ENCODE results near the gene SLC10A3.

DNA sequence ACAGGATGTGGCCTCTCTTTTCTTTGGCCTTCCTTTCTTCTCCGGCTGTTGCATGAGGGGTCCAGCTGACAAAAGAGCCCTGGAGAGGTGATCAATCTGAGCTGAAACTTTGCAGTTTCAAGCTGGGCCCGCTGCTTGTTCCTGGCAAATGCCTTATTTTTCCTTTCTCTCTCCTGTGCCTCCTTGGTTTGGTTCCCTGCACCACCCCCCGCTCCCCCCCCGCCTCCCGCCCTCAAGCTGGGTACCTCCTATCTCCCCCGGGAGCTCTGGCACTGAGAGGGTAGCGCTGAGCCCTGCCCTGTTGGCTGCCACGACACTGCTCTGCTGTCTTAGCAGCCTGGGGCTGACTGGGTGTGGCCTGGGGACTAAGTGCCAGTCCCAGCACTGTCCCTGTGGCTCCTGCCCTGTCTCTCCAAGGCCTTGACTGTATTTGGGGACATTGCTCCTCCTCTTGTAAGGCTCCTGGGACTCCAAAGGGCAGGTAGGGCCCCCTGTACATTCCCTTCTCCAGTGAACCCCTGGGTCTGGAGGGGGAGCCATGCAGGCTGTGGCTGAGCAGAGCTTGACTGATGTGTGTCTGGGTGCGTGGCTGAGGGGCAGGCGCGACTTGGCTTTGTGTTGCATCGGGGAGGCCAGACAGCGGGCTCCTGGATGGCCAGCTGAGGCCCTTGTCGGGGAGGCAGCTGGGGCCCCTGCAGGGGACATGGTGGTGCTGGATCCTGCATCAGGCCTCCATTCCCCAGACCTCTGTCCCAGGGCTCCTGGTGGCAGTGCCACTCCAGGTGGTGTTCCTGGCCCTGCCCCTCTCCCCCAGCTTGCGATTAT is 31.3 kb downstream of the SLC10A3 start:
- no peak for TF ChIP-seq NRF1 (conservative IDR thresholded peaks at IDR 0.05; ENCODE audit: low read depth, low read length)
- TF ChIP-seq KDM1A (IDR thresholded peaks at IDR 0.05; ENCODE audit: borderline replicate concordance) = no peak
- TF ChIP-seq, protein P1, sequence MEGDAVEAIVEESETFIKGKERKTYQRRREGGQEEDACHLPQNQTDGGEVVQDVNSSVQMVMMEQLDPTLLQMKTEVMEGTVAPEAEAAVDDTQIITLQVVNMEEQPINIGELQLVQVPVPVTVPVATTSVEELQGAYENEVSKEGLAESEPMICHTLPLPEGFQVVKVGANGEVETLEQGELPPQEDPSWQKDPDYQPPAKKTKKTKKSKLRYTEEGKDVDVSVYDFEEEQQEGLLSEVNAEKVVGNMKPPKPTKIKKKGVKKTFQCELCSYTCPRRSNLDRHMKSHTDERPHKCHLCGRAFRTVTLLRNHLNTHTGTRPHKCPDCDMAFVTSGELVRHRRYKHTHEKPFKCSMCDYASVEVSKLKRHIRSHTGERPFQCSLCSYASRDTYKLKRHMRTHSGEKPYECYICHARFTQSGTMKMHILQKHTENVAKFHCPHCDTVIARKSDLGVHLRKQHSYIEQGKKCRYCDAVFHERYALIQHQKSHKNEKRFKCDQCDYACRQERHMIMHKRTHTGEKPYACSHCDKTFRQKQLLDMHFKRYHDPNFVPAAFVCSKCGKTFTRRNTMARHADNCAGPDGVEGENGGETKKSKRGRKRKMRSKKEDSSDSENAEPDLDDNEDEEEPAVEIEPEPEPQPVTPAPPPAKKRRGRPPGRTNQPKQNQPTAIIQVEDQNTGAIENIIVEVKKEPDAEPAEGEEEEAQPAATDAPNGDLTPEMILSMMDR (IDR thresholded peaks at IDR 0.05 in 2 of 3, conservative IDR thresholded peaks at IDR 0.05 in 1 of 3; ENCODE audit: control insufficient read depth in 2 of 3, extremely low read depth in 1 of 3, insufficient read depth in 1 of 3, low read depth in 3 of 3, low read length in 3 of 3) = no peak
- TF ChIP-seq RAD21 (IDR thresholded peaks at IDR 0.05; ENCODE audit: insufficient read depth, low read depth, low read length) = no peak
- TF ChIP-seq, protein P2, sequence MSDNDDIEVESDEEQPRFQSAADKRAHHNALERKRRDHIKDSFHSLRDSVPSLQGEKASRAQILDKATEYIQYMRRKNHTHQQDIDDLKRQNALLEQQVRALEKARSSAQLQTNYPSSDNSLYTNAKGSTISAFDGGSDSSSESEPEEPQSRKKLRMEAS (IDR thresholded peaks at IDR 0.05; ENCODE audit: low read depth, low read length) = no peak
- TF ChIP-seq POLR2AphosphoS5 (IDR thresholded peaks at IDR 0.05; ENCODE audit: low read length) = no peak
- no peak for TF ChIP-seq CBX5 (IDR thresholded peaks at IDR 0.05; ENCODE audit: low read depth)
- no peak for TF ChIP-seq SRF (IDR thresholded peaks at IDR 0.05; ENCODE audit: low read depth in 2 of 2, low read length in 2 of 2)
- no peak for TF ChIP-seq FOXM1 (IDR thresholded peaks at IDR 0.05; ENCODE audit: low read depth, low read length)
- TF ChIP-seq, protein P3, sequence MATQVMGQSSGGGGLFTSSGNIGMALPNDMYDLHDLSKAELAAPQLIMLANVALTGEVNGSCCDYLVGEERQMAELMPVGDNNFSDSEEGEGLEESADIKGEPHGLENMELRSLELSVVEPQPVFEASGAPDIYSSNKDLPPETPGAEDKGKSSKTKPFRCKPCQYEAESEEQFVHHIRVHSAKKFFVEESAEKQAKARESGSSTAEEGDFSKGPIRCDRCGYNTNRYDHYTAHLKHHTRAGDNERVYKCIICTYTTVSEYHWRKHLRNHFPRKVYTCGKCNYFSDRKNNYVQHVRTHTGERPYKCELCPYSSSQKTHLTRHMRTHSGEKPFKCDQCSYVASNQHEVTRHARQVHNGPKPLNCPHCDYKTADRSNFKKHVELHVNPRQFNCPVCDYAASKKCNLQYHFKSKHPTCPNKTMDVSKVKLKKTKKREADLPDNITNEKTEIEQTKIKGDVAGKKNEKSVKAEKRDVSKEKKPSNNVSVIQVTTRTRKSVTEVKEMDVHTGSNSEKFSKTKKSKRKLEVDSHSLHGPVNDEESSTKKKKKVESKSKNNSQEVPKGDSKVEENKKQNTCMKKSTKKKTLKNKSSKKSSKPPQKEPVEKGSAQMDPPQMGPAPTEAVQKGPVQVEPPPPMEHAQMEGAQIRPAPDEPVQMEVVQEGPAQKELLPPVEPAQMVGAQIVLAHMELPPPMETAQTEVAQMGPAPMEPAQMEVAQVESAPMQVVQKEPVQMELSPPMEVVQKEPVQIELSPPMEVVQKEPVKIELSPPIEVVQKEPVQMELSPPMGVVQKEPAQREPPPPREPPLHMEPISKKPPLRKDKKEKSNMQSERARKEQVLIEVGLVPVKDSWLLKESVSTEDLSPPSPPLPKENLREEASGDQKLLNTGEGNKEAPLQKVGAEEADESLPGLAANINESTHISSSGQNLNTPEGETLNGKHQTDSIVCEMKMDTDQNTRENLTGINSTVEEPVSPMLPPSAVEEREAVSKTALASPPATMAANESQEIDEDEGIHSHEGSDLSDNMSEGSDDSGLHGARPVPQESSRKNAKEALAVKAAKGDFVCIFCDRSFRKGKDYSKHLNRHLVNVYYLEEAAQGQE (IDR thresholded peaks at IDR 0.05; ENCODE audit: low read depth, low read length) = no peak
- TF ChIP-seq MEF2A (IDR thresholded peaks at IDR 0.05; ENCODE audit: insufficient read depth, low read depth, low read length) = no peak

Measured in GM12878 (cell line).